ENCODE measurements around the gene VPS33B.
"Not testable (repeated sequence)": the region's sequence is repeated elsewhere in the genome, so short reads cannot be mapped to it uniquely, and the experiment has no call there.

VPS33B gene

DNA sequence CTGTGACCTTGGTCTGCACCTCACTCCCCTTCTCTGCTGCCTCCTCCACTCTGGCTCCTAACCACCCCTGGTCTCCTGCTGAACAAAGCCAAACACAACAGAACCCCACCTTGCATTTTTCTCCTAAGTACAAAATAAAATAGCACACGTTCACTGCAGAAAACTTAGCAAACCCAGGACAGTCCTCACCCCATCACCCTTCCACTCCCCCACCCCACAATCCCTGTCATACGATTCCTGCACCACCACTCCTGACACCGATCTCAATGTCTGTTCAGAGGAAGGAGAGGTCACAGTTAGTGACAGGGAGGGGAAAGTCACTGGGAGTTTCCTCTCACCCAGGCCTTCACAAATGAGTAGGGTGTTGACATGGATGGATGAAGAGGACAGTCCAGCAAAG is 4.2 kb downstream of the VPS33B start:
- DNase-seq (ENCODE audit: low read depth), result no peak
- no peak for TF ChIP-seq CTCF (IDR thresholded peaks at IDR 0.05; ENCODE audit: insufficient read depth, low read depth, low read length, missing control alignments)
- no peak overlapping the region for H3K4me3 ChIP-seq (ENCODE audit: low read length)

GRCh38 chr15:91017716-91018115 is 4.7 kb downstream of the VPS33B start:
- TF ChIP-seq CTCF (IDR thresholded peaks at IDR 0.05; ENCODE audit: insufficient read depth, low read depth, low read length, missing control alignments), result no peak
- DNase-seq (ENCODE audit: low read depth), result no peak

GRCh38 chr15:91013701-91014100 is 8.7 kb downstream of the VPS33B start:
- not testable (repeated sequence) for DNase-seq (ENCODE audit: low read depth); H3K4me3 ChIP-seq (ENCODE audit: low read length)

More at GRCh38 chr15:91017716-91018115, 4.7 kb downstream of the VPS33B start:
- H3K4me3 ChIP-seq (ENCODE audit: low read length), result no peak overlapping the region

DNA sequence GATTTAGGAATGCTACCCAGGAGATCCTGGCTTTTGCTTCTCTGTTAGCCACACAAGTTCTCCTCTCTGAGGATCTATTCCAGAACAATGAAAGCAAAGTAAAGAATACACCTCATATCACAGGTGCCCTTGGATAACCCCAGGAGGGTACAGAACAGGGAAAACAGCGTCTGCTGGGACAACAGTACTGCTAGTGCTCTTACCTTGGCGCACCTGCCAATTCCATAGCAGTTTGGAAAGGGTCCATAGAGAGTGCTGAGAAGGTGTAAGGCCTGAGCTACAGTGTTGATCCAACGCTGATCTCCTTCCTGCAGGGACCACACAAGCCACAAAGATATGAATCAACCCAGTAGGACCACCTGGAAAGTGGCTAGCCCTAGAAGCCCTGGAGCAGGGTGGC is 15.1 kb downstream of the VPS33B start:
- TF ChIP-seq CTCF (IDR thresholded peaks at IDR 0.05; ENCODE audit: insufficient read depth, low read depth, low read length, missing control alignments), result no peak
- no peak overlapping the region for H3K4me3 ChIP-seq (ENCODE audit: low read length)
- DNase-seq (ENCODE audit: low read depth), result no peak

- no peak overlapping the region for H3K4me3 ChIP-seq (ENCODE audit: low read length)
- no peak for TF ChIP-seq CTCF (IDR thresholded peaks at IDR 0.05; ENCODE audit: insufficient read depth, low read depth, low read length, missing control alignments)
- no peak for DNase-seq (ENCODE audit: low read depth)
Observed at GRCh38 chr15:91001209-91001608, 21.2 kb downstream of the VPS33B start.

GRCh38 chr15:90998737-90999136 is 23.7 kb downstream of the VPS33B start:
- no peak for DNase-seq (ENCODE audit: low read depth)
- TF ChIP-seq CTCF (IDR thresholded peaks at IDR 0.05; ENCODE audit: insufficient read depth, low read depth, low read length, missing control alignments), result no peak

DNA sequence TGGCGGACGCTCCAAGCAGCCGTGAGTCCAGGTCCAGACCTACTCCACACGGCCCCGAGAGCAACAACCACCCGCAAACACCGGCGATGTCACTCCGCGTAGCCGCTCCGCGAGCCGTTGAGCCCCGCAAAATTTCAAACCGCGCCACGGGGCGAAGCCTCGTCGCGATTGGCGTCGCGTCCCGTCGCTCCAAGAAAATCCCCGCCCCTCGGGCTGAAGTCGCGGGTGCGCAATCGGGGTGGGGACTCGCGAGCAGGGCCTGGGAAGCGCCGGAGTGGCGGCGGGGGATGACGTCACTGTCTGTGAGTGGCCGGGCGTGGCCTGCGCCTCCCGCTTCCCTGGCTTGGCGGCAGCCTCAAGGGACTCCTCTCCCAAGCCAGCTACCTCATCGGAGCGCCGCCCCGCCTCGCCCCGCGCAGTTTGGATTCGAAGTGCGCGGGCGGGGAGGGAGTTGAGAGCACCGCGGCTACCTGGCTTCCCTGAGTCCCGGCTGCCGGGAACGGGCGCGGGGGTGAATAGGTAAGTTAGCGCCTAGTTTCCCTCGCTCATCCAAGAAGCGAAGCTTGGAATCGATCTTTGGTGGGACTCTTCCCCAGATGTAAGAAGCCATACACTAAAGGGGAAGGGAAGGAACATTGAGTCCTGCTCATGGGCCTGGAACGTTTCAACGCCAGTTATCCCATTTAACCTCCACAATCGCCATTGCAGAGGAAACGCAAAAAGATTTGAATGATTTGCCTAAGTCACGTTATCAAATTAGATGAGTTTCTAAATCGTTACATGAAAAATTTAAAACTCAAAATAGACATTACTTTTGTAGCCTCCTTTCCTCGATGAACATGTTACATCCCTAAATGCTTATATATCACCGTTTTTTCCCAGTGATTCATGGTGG is 27.7 kb downstream of the VPS33B start, which contains the start of gene PRC1:
TSS of gene PRC1 (minus strand) at position 119 of the 895 bp plus-strand sequence. CDS start at position 1, 118 bp downstream.
- TF ChIP-seq CTCF (IDR thresholded peaks at IDR 0.05; ENCODE audit: insufficient read depth, low read depth, low read length, missing control alignments), result no peak
- peak within 1 kb of the TSS; percentile 91 for H3K4me3 ChIP-seq (ENCODE audit: low read length)
- DNase-seq (ENCODE audit: low read depth), result peak; percentile 100

More at GRCh38 chr15:90998737-90999136, 23.7 kb downstream of the VPS33B start:
- H3K4me3 ChIP-seq (ENCODE audit: low read length), result no peak overlapping the region

Data from epithelial cell of esophagus (primary cell).